Heart left ventricle (tissue), 16 donors: ENCODE measurements around the gene UGT1A10. TPM values are rescaled to one million over a fixed set of nuclear protein-coding genes. Genes with fewer than 3 reads are reported as not detected.

Source experiments
- ATAC-seq, 4 donors: fragments of 200-7000 bp; cut with Tn5 transposase; one replicate each; pipeline ENCODE4 v1.9.1; 2020 to 2022; ENCODE audit warnings: moderate library complexity in 4 of 4, mild to moderate bottlenecking in 3 of 4, moderate number of reproducible peaks in 1 of 4
- DNase-seq, 5 donors: peaks; one replicate each; pipeline ENCODE4 v3.0.0-alpha.2; 2020
- H3K27ac ChIP-seq, 12 donors: fragments of 200-600 bp; sonication (generic) in 4 of 12; one replicate each; pipeline versions ENCODE4 v1.5.0 to v1.8.0; 2016 to 2022; ENCODE audit warnings: mild to moderate bottlenecking in 2 of 12
- H3K27me3 ChIP-seq, 9 donors: fragments of 200-600 bp; sonication (generic) in 2 of 9; one replicate each; pipeline versions ENCODE4 v1.5.1 to v1.8.0; 2016 to 2022; ENCODE audit warnings: mild to moderate bottlenecking in 3 of 9
- H3K36me3 ChIP-seq, 9 donors: fragments of 200-600 bp; sonication (generic) in 2 of 9; one replicate each; pipeline versions ENCODE4 v1.5.0 to v1.8.0; 2018 to 2022; ENCODE audit warnings: mild to moderate bottlenecking in 2 of 9
- H3K4me1 ChIP-seq, 12 donors: fragments of 200-600 bp; sonication (generic) in 4 of 12; one replicate each; pipeline versions ENCODE4 v1.5.0 to v1.8.0; 2016 to 2022; ENCODE audit warnings: mild to moderate bottlenecking in 3 of 12
- H3K4me3 ChIP-seq, 12 donors: fragments of 200-600 bp; sonication (generic) in 4 of 12; one replicate each; pipeline versions ENCODE4 v1.5.0 to v1.8.0; 2017 to 2022; ENCODE audit warnings: mild to moderate bottlenecking in 9 of 12, moderate library complexity in 4 of 12
- H3K9me3 ChIP-seq, 12 donors: fragments of 200-600 bp; sonication (generic) in 4 of 12; one replicate each; pipeline versions ENCODE4 v1.5.0 to v1.8.0; 2016 to 2022; ENCODE audit warnings: mild to moderate bottlenecking in 1 of 12
- CTCF ChIP-seq, 12 donors: fragments of 200-600 bp; sonication (generic) in 4 of 12; IDR thresholded peaks; one replicate each; pipeline versions ENCODE4 v1.5.0 to v1.8.0; 2018 to 2022; ENCODE audit warnings: antibody characterized with exemption in 12 of 12, mild to moderate bottlenecking in 5 of 12
- POLR2A ChIP-seq, 2 donors: fragments of 450-650 bp; IDR thresholded peaks; one replicate each; pipeline ENCODE4 v1.6.1; 2017; ENCODE audit warnings: antibody characterized with exemption in 2 of 2, mild to moderate bottlenecking in 2 of 2, moderate library complexity in 2 of 2
- WGBS, 4 donors: extraction: QIAGEN DNeasy Blood & Tissue Kit in 2 of 4; methylation state at CpG; one replicate each; pipeline versions ENCODE4 v1.1.5 to v1.1.7; 2013 to 2018; 5-methylcytosine and 5-hydroxymethylcytosine counted together
- intact Hi-C, 10 donors: fragments of 100-400 bp; cut with DNase I; formaldehyde crosslinking; loops; one replicate each; pipeline versions ENCODE4 v1.11.1 to v1.14.2; 2022
- polyA plus RNA-seq, 2 donors: library from polyadenylated mRNA; stranded (reverse); fragments of 200-250 nt; gene quantifications; one replicate each; pipeline ENCODE4 v1.2.3, GENCODE V29; 2013
- total RNA-seq, 9 donors: library from RNA; depleted of rRNA in 2 of 9; stranded (reverse); fragments of >200 nt in 2 of 9; fragmentation: NEBNext Ultra II Directional in 3 of 9; extraction: Animal tissue kit (Norgen Biotek cat#: 25700) in 3 of 9; gene quantifications; one replicate each; pipeline versions ENCODE4 v1.1.0 to v1.2.4, GENCODE V29; 2016 to 2023
- donor health status: ischemic (EF 13 %, LVEDD 7.1; RV severe dilation, severe dysfunction).
- donor health status: healthy with polysubstance abuse.
- donor health status: DM: no; HTN: yes; CAD: no.
- donor health status: DM: no; HTN: no; CAD: no.
- donor health status: ischemic (EF 25% LVEDD 6.9; RV normal size, moderate dysfunction).
- donor health status: ischemic (EF 25% LVEDD 5.7; RV mildly dilated, moderate dysfunction).
- donor health status: healthy.
- donor health status: DM: yes; HTN: yes; CAD: no.
- donor health status: ischemic (EF 35%, LVEDD 5.7; RV mildly dilated, moderate dysfunction).
- donor health status: nonischemic (EF 11% LVEDD 7.7; RV severe dilation, severe dysfunction).
- donor health status: DM: yes; HTN: yes; CAD: no.
- donor health status: PGD.
- donor health status: ischemic (EF 29% LVEDD 5.4; RV normal size, mild dysfunction).
- donor health status: nonischemic (EF 23%, LVEDD 6.1; RV moderate dilation, normal function).

Gene UGT1A10
- total and polyA plus RNA-seq, 11 donors: not detected

GRCh38 chr2:233800208-233800607, 164.0 kb downstream of the UGT1A10 start:
- TF ChIP-seq CTCF (IDR thresholded peaks at IDR 0.05): no peak
- TF ChIP-seq POLR2A (IDR thresholded peaks at IDR 0.05): no peak
- Histone ChIP-seq H3K4me1 (no peaks in the 10 kb centered on the region), H3K9me3 (no peaks in the 10 kb centered on the region), H3K36me3 (no peaks in the 10 kb centered on the region), H3K27me3 (no peaks in the 10 kb centered on the region), H3K27ac (no peak overlapping the region), H3K4me3 (no peak overlapping the region)
- no peak for ATAC-seq
- WGBS, 4 donors: 74 to 88% (median 80%) methylated on average over 7 of the region's 7 CpGs
- DNase-seq: no peak
- intact Hi-C loops: no loop called here

- no peaks in the 10 kb centered on the region for H3K36me3 ChIP-seq
- H3K4me1 ChIP-seq: no peaks in the 10 kb centered on the region
- DNase-seq (no peak), ATAC-seq (no peak)
- H3K4me3 ChIP-seq: no peak overlapping the region
- WGBS, 4 donors: 71 to 87% (median 73%) methylated on average over 8 to 9 of the region's 9 CpGs
- TF ChIP-seq POLR2A (IDR thresholded peaks at IDR 0.05): no peak
- no peak overlapping the region for H3K27ac ChIP-seq
- H3K9me3 ChIP-seq: no peaks in the 10 kb centered on the region
- no peaks in the 10 kb centered on the region for H3K27me3 ChIP-seq
- intact Hi-C loops: no loop called here
These were observed 165.3 kb downstream of the UGT1A10 start for GRCh38 chr2:233801357-233802131.

GRCh38 chr2:233802132-233802815, 166.0 kb downstream of the UGT1A10 start:
- H3K27me3 ChIP-seq: no peaks in the 10 kb centered on the region
- H3K9me3 ChIP-seq: no peaks in the 10 kb centered on the region
- no peak overlapping the region for H3K27ac ChIP-seq
- ATAC-seq: no peak
- no peak overlapping the region for H3K4me3 ChIP-seq
- intact Hi-C loops: no loop called here
- no peaks in the 10 kb centered on the region for H3K4me1 ChIP-seq
- no peaks in the 10 kb centered on the region for H3K36me3 ChIP-seq
- TF ChIP-seq POLR2A (IDR thresholded peaks at IDR 0.05): no peak
- TF ChIP-seq CTCF (IDR thresholded peaks at IDR 0.05): no peak
- WGBS, 4 donors: 57 to 92% (median 58%) methylated on average over 2 to 3 of the region's 3 CpGs
- DNase-seq: no peak

GRCh38 chr2:233803292-233803911, 167.2 kb downstream of the UGT1A10 start:
- no peak for DNase-seq
- H3K4me1 ChIP-seq: no peaks in the 10 kb centered on the region
- TF ChIP-seq CTCF (IDR thresholded peaks at IDR 0.05) (no peak), POLR2A (IDR thresholded peaks at IDR 0.05) (no peak)
- H3K9me3 ChIP-seq: no peaks in the 10 kb centered on the region
- H3K27me3 ChIP-seq: peaks cover 0 to 3% (median 0%) of the 10 kb centered on the region in 9 donors
- intact Hi-C loops: no loop called here
- no peak for ATAC-seq
- no peaks in the 10 kb centered on the region for H3K36me3 ChIP-seq
- 56 to 88% (median 62%) methylated on average over 2 of the region's 2 CpGs for WGBS, 4 donors
- H3K4me3 ChIP-seq: no peak overlapping the region
- H3K27ac ChIP-seq: no peak overlapping the region
